SK-N-SH treated with all-trans-retinoic acid at 6 μM for 48 hours (cell line): ENCODE results near the gene DTNBP1.

Experiments used
- ARNTL ChIP-seq: fragments of 450-650 bp; formaldehyde crosslinking; IDR thresholded peaks from 2 replicates; pipeline ENCODE4 v1.5.0; 2020; ENCODE audit warnings: low read depth, mild to moderate bottlenecking, moderate library complexity, borderline replicate concordance
- BACH2 ChIP-seq: fragments of 250-450 bp; sonication (Bioruptor Pico); IDR thresholded peaks from 2 replicates; pipeline ENCODE4 v1.9.0; 2021; ENCODE audit warnings: mild to moderate bottlenecking, borderline replicate concordance
- CREB5 ChIP-seq: fragments of 250-450 bp; sonication (Bioruptor Pico); IDR thresholded peaks from 2 replicates; pipeline ENCODE4 v1.5.1; 2020; ENCODE audit warnings: low read depth, mild to moderate bottlenecking, moderate library complexity
- CSDC2 ChIP-seq: fragments of 250-450 bp; sonication (Bioruptor Pico); IDR thresholded peaks from 2 replicates; pipeline ENCODE4 v1.5.0; 2020; ENCODE audit warnings: mild to moderate bottlenecking, moderate library complexity
- OSR1 ChIP-seq: fragments of 250-450 bp; sonication (Bioruptor Pico); IDR thresholded peaks from 2 replicates; pipeline ENCODE4 v1.8.0; 2022; ENCODE audit warnings: moderate library complexity, mild to moderate bottlenecking, inconsistent platforms
- PATZ1 ChIP-seq: fragments of 250-450 bp; sonication (Bioruptor Pico); IDR thresholded peaks from 2 replicates; pipeline ENCODE4 v1.8.0; 2020; ENCODE audit warnings: mild to moderate bottlenecking, moderate library complexity, borderline replicate concordance
- RARB ChIP-seq: fragments of 250-450 bp; sonication (Bioruptor Pico); IDR thresholded peaks from 2 replicates; pipeline ENCODE4 v1.8.0; 2021; ENCODE audit warnings: mild to moderate bottlenecking, moderate library complexity
- SNAI2 ChIP-seq: fragments of 250-450 bp; sonication (Bioruptor Pico); IDR thresholded peaks from 2 replicates; pipeline ENCODE4 v1.5.0; 2020; ENCODE audit warnings: mild to moderate bottlenecking, moderate library complexity
- TOX ChIP-seq: fragments of 250-450 bp; sonication (Bioruptor Pico); IDR thresholded peaks from 2 replicates; pipeline ENCODE4 v1.8.0; 2021; ENCODE audit warnings: mild to moderate bottlenecking, moderate library complexity, borderline replicate concordance
- TSHZ2 ChIP-seq: fragments of 250-450 bp; sonication (Bioruptor Pico); IDR thresholded peaks from 2 replicates; pipeline ENCODE4 v1.5.0; 2020; ENCODE audit warnings: mild to moderate bottlenecking, moderate library complexity
- ZFP3 ChIP-seq: fragments of 250-450 bp; sonication (Bioruptor Pico); IDR thresholded peaks from 2 replicates; pipeline ENCODE4 v1.5.0; 2020; ENCODE audit warnings: mild to moderate bottlenecking, moderate library complexity
- ZFP30 ChIP-seq: fragments of 450-650 bp; formaldehyde crosslinking; IDR thresholded peaks from 2 replicates; pipeline ENCODE4 v1.5.0; 2022; ENCODE audit warnings: mild to moderate bottlenecking, moderate library complexity
- ZNF8 ChIP-seq: fragments of 450-650 bp; formaldehyde crosslinking; IDR thresholded peaks from 2 replicates; pipeline ENCODE4 v1.5.0; 2020; ENCODE audit warnings: mild to moderate bottlenecking, moderate library complexity
- TF ChIP-seq, protein P1 (sequence below): fragments of 250-450 bp; sonication (Bioruptor Pico); IDR thresholded peaks from 2 replicates; pipeline ENCODE4 v1.5.1; 2021; ENCODE audit warnings: mild to moderate bottlenecking, moderate library complexity

- TF ChIP-seq, protein P1, sequence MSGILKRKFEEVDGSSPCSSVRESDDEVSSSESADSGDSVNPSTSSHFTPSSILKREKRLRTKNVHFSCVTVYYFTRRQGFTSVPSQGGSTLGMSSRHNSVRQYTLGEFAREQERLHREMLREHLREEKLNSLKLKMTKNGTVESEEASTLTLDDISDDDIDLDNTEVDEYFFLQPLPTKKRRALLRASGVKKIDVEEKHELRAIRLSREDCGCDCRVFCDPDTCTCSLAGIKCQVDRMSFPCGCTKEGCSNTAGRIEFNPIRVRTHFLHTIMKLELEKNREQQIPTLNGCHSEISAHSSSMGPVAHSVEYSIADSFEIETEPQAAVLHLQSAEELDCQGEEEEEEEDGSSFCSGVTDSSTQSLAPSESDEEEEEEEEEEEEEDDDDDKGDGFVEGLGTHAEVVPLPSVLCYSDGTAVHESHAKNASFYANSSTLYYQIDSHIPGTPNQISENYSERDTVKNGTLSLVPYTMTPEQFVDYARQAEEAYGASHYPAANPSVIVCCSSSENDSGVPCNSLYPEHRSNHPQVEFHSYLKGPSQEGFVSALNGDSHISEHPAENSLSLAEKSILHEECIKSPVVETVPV (CRISPR knock-in tag): no peak
- TF ChIP-seq RARB (CRISPR knock-in tag) (no peak), ARNTL (no peak), BACH2 (CRISPR knock-in tag) (no peak), ZFP30 (no peak), CSDC2 (CRISPR knock-in tag) (no peak), ZFP3 (CRISPR knock-in tag) (no peak), SNAI2 (CRISPR knock-in tag) (no peak), OSR1 (no peak), TSHZ2 (CRISPR knock-in tag) (no peak), ZNF8 (CRISPR knock-in tag) (no peak), CREB5 (no peak), TOX (CRISPR knock-in tag) (no peak), PATZ1 (no peak)
These were observed 153.4 kb downstream of the DTNBP1 start for GRCh38 chr6:15509335-15509933.
